ENCODE measurements around the gene GRM7. TPM values are rescaled to one million over a fixed set of nuclear protein-coding genes. Genes with fewer than 3 reads are reported as not detected.

The GRM7 gene
- total RNA-seq, 2 experiments from 2014 or later: not detected

- intact Hi-C loops (cut with micrococcal nuclease; ENCODE audit: unreplicated experiment): no loop called here
- no peaks in the 10 kb centered on the region for H3K9me2 ChIP-seq (ENCODE audit: insufficient read depth, low read length)
- no peaks in the 10 kb centered on the region for H4K20me1 ChIP-seq (ENCODE audit: insufficient read depth, low read length)
- no peak overlapping the region for H3K4me3 ChIP-seq (ENCODE audit: low read depth, low read length, poor library complexity, severe bottlenecking)
- ChIA-PET CTCF (ENCODE audit: unreplicated experiment) (no interaction called here), POLR2A (no interaction called here)
- no TSS peak for BruUV-seq (replicated peaks)
- no peak overlapping the region for H2AFZ ChIP-seq (ENCODE audit: low read length)
- no peak overlapping the region for H3K4me2 ChIP-seq (ENCODE audit: low read length)
- no peak overlapping the region for H3K27ac ChIP-seq (ENCODE audit: low read depth, low read length, poor library complexity, severe bottlenecking)
- H3K79me2 ChIP-seq (ENCODE audit: insufficient read depth, low read depth, low read length): no peaks in the 10 kb centered on the region
- TF ChIP-seq, protein P1, sequence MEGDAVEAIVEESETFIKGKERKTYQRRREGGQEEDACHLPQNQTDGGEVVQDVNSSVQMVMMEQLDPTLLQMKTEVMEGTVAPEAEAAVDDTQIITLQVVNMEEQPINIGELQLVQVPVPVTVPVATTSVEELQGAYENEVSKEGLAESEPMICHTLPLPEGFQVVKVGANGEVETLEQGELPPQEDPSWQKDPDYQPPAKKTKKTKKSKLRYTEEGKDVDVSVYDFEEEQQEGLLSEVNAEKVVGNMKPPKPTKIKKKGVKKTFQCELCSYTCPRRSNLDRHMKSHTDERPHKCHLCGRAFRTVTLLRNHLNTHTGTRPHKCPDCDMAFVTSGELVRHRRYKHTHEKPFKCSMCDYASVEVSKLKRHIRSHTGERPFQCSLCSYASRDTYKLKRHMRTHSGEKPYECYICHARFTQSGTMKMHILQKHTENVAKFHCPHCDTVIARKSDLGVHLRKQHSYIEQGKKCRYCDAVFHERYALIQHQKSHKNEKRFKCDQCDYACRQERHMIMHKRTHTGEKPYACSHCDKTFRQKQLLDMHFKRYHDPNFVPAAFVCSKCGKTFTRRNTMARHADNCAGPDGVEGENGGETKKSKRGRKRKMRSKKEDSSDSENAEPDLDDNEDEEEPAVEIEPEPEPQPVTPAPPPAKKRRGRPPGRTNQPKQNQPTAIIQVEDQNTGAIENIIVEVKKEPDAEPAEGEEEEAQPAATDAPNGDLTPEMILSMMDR (conservative IDR thresholded peaks at IDR 0.05; ENCODE audit: low read length): peak; percentile 69
- TF ChIP-seq EZH2phosphoT487 (IDR thresholded peaks at IDR 0.05; ENCODE audit: borderline replicate concordance, low read depth, low read length): no peak
- H3K9me3 ChIP-seq (ENCODE audit: low read length): no peaks in the 10 kb centered on the region
- no peak for DNase-seq (ENCODE audit: low spot score)
- H3K4me1 ChIP-seq (ENCODE audit: insufficient read depth, low read length, poor library complexity, severe bottlenecking): no peaks in the 10 kb centered on the region
- H3K36me3 ChIP-seq (ENCODE audit: insufficient read depth, low read length): no peaks in the 10 kb centered on the region
Observed at GRCh38 chr3:7075901-7076300, 215.0 kb downstream of the GRM7 start.

DNA sequence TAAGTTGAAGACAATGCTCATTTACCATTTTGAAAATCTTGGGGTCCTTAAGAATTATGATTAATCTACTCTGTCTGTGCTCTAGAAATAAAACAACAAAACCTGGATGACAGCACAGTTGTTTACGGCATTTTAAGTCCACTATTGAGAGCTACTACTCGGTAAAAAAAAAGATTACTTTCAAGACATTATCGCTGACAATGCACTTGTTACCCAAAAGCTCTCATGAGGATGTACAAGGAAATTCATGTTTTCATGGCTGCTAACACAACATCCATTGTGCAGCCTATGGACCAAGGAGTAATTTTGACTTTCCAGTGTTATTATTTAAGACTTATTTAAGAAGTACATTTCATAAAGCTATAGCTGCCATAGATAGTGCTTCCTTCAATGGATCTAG lies 221.3 kb downstream of the GRM7 start:
- POLR2A ChIA-PET: no interaction called here

DNA sequence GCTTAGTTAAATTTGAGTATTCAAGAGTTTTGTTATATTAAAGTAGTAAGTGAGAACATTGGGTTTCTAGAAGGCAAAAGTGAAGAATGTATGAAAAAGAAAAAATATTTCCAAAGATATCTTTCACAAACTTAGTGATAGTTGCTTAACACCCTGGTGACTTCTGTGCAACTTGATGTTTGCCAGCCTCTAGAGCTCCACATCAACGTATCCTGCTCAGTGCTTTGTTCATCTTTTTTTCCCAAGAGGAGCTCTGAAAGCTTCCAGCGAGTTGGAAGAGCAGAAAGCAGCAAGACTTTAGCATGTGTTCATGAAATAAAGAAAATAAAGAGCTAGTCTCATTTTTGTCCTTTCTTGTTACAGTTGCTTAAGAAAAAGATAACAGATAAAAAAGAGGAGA lies 225.5 kb downstream of the GRM7 start:
- no TSS peak for BruUV-seq (replicated peaks)
- Histone ChIP-seq H3K9me2 (ENCODE audit: insufficient read depth, low read length) (no peaks in the 10 kb centered on the region), H3K36me3 (ENCODE audit: insufficient read depth, low read length) (no peaks in the 10 kb centered on the region), H3K79me2 (ENCODE audit: insufficient read depth, low read depth, low read length) (no peaks in the 10 kb centered on the region), H3K4me1 (ENCODE audit: insufficient read depth, low read length, poor library complexity, severe bottlenecking) (no peaks in the 10 kb centered on the region), H4K20me1 (ENCODE audit: insufficient read depth, low read length) (no peaks in the 10 kb centered on the region), H3K4me3 (ENCODE audit: low read depth, low read length, poor library complexity, severe bottlenecking) (no peak overlapping the region), H2AFZ (ENCODE audit: low read length) (no peak overlapping the region), H3K27ac (ENCODE audit: low read depth, low read length, poor library complexity, severe bottlenecking) (no peak overlapping the region), H3K4me2 (ENCODE audit: low read length) (no peak overlapping the region), H3K9me3 (ENCODE audit: low read length) (no peaks in the 10 kb centered on the region)
- no peak for TF ChIP-seq EZH2phosphoT487 (IDR thresholded peaks at IDR 0.05; ENCODE audit: borderline replicate concordance, low read depth, low read length)
- TF ChIP-seq, protein P1 (conservative IDR thresholded peaks at IDR 0.05; ENCODE audit: low read length): no peak
- CTCF ChIA-PET (ENCODE audit: unreplicated experiment): no interaction called here
- DNase-seq (ENCODE audit: low spot score): no peak
- intact Hi-C loops (cut with micrococcal nuclease; ENCODE audit: unreplicated experiment): no loop called here
- POLR2A ChIA-PET: no interaction called here

More for the DNA sequence above, 221.3 kb downstream of the GRM7 start:
- no TSS peak for BruUV-seq (replicated peaks)
- no peaks in the 10 kb centered on the region for H3K36me3 ChIP-seq (ENCODE audit: insufficient read depth, low read length)
- no peak for TF ChIP-seq EZH2phosphoT487 (IDR thresholded peaks at IDR 0.05; ENCODE audit: borderline replicate concordance, low read depth, low read length)
- TF ChIP-seq, protein P1 (conservative IDR thresholded peaks at IDR 0.05; ENCODE audit: low read length): no peak
- no peak overlapping the region for H2AFZ ChIP-seq (ENCODE audit: low read length)
- no peaks in the 10 kb centered on the region for H3K9me2 ChIP-seq (ENCODE audit: insufficient read depth, low read length)
- H3K9me3 ChIP-seq (ENCODE audit: low read length): no peaks in the 10 kb centered on the region
- CTCF ChIA-PET (ENCODE audit: unreplicated experiment): no interaction called here
- H4K20me1 ChIP-seq (ENCODE audit: insufficient read depth, low read length): no peaks in the 10 kb centered on the region
- no peaks in the 10 kb centered on the region for H3K79me2 ChIP-seq (ENCODE audit: insufficient read depth, low read depth, low read length)
- no peak for DNase-seq (ENCODE audit: low spot score)
- no peaks in the 10 kb centered on the region for H3K4me1 ChIP-seq (ENCODE audit: insufficient read depth, low read length, poor library complexity, severe bottlenecking)
- H3K4me2 ChIP-seq (ENCODE audit: low read length): no peak overlapping the region
- intact Hi-C loops (cut with micrococcal nuclease; ENCODE audit: unreplicated experiment): no loop called here
- H3K27ac ChIP-seq (ENCODE audit: low read depth, low read length, poor library complexity, severe bottlenecking): no peak overlapping the region
- H3K4me3 ChIP-seq (ENCODE audit: low read depth, low read length, poor library complexity, severe bottlenecking): no peak overlapping the region
